ENCODE measurements around the gene DNAH7. TPM values are rescaled to one million over a fixed set of nuclear protein-coding genes. Genes with fewer than 3 reads are reported as not detected.

DNAH7 gene
- total and polyA plus RNA-seq, 2 experiments from 2014 or later = 0.35 to 1.1 TPM

DNA sequence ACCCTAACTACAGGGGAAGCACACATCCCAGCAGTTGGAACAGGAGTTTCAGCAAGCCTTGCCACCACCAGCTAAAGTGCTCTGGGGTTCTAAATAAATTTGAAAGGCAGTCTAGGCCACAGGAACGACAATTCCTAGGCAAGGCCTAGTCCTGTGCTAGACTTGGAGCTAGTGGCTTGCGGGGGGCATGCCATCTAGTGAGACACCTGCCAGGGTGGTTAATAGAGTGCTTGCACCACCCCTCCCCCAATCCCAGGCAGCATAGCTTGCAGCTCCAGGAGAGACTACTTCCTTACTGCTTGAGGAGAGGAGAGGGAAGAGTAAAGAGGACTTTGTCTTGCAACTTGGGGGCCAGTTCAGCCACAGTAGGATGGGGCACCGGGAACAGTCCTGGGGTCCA, 309.8 kb downstream of the DNAH7 start:
- Histone ChIP-seq H3K36me3 (ENCODE audit: insufficient read depth) (no peaks in the 10 kb centered on the region), H2AFZ (no peak overlapping the region), H3F3A (replicated peaks; ENCODE audit: low read depth) (no peaks in the 10 kb centered on the region), H3K27ac (ENCODE audit: low read depth) (no peak overlapping the region), H3K27me3 (ENCODE audit: insufficient read depth) (no peaks in the 10 kb centered on the region), H3K79me2 (replicated peaks; ENCODE audit: insufficient read depth) (no peaks in the 10 kb centered on the region), H3K4me2 (no peak overlapping the region), H3K4me3 (no peak overlapping the region), H3K4me1 (ENCODE audit: insufficient read depth) (peaks cover 6% of the 10 kb centered on the region), H4K20me1 (replicated peaks; ENCODE audit: insufficient read depth) (no peaks in the 10 kb centered on the region), H3K9me2 (ENCODE audit: insufficient read depth) (no peaks in the 10 kb centered on the region)
- Mint-ChIP-seq H3K9me3 (peaks cover 3% of the 10 kb centered on the region; the same call in 1 of the 3 replicates), H3K27me3 (ENCODE audit: insufficient read depth, low read depth, poor library complexity) (peaks cover 1% of the 10 kb centered on the region), H3K36me3 (ENCODE audit: low read depth) (no peaks in the 10 kb centered on the region; the same call in 1 of the 3 replicates), H3K4me3 (no peak overlapping the region), H3K4me1 (peaks cover 14% of the 10 kb centered on the region; the same call in 2 of the 3 replicates), H3K27ac (no peak overlapping the region)
- ATAC-seq = peak; percentile 53; the same call in 2 of the 3 replicates
- DNase-seq (ENCODE audit: low spot score) = no peak
- no peak for TF ChIP-seq JUNB (IDR thresholded peaks at IDR 0.05; ENCODE audit: unreplicated experiment)
- TF ChIP-seq, protein P1, sequence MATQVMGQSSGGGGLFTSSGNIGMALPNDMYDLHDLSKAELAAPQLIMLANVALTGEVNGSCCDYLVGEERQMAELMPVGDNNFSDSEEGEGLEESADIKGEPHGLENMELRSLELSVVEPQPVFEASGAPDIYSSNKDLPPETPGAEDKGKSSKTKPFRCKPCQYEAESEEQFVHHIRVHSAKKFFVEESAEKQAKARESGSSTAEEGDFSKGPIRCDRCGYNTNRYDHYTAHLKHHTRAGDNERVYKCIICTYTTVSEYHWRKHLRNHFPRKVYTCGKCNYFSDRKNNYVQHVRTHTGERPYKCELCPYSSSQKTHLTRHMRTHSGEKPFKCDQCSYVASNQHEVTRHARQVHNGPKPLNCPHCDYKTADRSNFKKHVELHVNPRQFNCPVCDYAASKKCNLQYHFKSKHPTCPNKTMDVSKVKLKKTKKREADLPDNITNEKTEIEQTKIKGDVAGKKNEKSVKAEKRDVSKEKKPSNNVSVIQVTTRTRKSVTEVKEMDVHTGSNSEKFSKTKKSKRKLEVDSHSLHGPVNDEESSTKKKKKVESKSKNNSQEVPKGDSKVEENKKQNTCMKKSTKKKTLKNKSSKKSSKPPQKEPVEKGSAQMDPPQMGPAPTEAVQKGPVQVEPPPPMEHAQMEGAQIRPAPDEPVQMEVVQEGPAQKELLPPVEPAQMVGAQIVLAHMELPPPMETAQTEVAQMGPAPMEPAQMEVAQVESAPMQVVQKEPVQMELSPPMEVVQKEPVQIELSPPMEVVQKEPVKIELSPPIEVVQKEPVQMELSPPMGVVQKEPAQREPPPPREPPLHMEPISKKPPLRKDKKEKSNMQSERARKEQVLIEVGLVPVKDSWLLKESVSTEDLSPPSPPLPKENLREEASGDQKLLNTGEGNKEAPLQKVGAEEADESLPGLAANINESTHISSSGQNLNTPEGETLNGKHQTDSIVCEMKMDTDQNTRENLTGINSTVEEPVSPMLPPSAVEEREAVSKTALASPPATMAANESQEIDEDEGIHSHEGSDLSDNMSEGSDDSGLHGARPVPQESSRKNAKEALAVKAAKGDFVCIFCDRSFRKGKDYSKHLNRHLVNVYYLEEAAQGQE (IDR thresholded peaks at IDR 0.05; ENCODE audit: unreplicated experiment) = no peak
- no peak for TF ChIP-seq POLR2AphosphoS5 (IDR thresholded peaks at IDR 0.05; ENCODE audit: low read depth)
- TF ChIP-seq STAT1 (IDR thresholded peaks at IDR 0.05; ENCODE audit: unreplicated experiment) = no peak
- TF ChIP-seq ZNF114 (CRISPR knock-in tag; IDR thresholded peaks at IDR 0.05) = no peak
- TF ChIP-seq, protein P2, sequence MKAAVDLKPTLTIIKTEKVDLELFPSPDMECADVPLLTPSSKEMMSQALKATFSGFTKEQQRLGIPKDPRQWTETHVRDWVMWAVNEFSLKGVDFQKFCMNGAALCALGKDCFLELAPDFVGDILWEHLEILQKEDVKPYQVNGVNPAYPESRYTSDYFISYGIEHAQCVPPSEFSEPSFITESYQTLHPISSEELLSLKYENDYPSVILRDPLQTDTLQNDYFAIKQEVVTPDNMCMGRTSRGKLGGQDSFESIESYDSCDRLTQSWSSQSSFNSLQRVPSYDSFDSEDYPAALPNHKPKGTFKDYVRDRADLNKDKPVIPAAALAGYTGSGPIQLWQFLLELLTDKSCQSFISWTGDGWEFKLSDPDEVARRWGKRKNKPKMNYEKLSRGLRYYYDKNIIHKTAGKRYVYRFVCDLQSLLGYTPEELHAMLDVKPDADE (IDR thresholded peaks at IDR 0.05) = no peak
- TF ChIP-seq, protein P3, sequence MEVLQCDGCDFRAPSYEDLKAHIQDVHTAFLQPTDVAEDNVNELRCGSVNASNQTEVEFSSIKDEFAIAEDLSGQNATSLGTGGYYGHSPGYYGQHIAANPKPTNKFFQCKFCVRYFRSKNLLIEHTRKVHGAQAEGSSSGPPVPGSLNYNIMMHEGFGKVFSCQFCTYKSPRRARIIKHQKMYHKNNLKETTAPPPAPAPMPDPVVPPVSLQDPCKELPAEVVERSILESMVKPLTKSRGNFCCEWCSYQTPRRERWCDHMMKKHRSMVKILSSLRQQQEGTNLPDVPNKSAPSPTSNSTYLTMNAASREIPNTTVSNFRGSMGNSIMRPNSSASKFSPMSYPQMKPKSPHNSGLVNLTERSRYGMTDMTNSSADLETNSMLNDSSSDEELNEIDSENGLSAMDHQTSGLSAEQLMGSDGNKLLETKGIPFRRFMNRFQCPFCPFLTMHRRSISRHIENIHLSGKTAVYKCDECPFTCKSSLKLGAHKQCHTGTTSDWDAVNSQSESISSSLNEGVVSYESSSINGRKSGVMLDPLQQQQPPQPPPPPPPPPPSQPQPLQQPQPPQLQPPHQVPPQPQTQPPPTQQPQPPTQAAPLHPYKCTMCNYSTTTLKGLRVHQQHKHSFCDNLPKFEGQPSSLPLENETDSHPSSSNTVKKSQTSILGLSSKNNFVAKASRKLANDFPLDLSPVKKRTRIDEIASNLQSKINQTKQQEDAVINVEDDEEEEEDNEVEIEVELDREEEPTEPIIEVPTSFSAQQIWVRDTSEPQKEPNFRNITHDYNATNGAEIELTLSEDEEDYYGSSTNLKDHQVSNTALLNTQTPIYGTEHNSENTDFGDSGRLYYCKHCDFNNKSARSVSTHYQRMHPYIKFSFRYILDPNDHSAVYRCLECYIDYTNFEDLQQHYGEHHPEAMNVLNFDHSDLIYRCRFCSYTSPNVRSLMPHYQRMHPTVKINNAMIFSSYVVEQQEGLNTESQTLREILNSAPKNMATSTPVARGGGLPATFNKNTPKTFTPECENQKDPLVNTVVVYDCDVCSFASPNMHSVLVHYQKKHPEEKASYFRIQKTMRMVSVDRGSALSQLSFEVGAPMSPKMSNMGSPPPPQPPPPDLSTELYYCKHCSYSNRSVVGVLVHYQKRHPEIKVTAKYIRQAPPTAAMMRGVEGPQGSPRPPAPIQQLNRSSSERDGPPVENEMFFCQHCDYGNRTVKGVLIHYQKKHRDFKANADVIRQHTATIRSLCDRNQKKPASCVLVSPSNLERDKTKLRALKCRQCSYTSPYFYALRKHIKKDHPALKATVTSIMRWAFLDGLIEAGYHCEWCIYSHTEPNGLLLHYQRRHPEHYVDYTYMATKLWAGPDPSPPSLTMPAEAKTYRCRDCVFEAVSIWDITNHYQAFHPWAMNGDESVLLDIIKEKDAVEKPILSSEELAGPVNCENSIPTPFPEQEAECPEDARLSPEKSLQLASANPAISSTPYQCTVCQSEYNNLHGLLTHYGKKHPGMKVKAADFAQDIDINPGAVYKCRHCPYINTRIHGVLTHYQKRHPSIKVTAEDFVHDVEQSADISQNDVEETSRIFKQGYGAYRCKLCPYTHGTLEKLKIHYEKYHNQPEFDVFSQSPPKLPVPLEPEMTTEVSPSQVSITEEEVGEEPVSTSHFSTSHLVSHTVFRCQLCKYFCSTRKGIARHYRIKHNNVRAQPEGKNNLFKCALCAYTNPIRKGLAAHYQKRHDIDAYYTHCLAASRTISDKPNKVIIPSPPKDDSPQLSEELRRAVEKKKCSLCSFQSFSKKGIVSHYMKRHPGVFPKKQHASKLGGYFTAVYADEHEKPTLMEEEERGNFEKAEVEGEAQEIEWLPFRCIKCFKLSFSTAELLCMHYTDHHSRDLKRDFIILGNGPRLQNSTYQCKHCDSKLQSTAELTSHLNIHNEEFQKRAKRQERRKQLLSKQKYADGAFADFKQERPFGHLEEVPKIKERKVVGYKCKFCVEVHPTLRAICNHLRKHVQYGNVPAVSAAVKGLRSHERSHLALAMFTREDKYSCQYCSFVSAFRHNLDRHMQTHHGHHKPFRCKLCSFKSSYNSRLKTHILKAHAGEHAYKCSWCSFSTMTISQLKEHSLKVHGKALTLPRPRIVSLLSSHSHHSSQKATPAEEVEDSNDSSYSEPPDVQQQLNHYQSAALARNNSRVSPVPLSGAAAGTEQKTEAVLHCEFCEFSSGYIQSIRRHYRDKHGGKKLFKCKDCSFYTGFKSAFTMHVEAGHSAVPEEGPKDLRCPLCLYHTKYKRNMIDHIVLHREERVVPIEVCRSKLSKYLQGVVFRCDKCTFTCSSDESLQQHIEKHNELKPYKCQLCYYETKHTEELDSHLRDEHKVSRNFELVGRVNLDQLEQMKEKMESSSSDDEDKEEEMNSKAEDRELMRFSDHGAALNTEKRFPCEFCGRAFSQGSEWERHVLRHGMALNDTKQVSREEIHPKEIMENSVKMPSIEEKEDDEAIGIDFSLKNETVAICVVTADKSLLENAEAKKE (CRISPR knock-in tag; IDR thresholded peaks at IDR 0.05) = no peak
- TF ChIP-seq EZH2phosphoT487 (IDR thresholded peaks at IDR 0.05; ENCODE audit: unreplicated experiment) = no peak
- no peak for TF ChIP-seq NANOG (IDR thresholded peaks at IDR 0.05; ENCODE audit: borderline replicate concordance)
- no peak for TF ChIP-seq CREB1 (CRISPR knock-in tag; IDR thresholded peaks at IDR 0.05; ENCODE audit: low read depth)
- no peak for TF ChIP-seq ZNF331 (CRISPR knock-in tag; IDR thresholded peaks at IDR 0.05; ENCODE audit: low read depth)
- TF ChIP-seq, protein P4, sequence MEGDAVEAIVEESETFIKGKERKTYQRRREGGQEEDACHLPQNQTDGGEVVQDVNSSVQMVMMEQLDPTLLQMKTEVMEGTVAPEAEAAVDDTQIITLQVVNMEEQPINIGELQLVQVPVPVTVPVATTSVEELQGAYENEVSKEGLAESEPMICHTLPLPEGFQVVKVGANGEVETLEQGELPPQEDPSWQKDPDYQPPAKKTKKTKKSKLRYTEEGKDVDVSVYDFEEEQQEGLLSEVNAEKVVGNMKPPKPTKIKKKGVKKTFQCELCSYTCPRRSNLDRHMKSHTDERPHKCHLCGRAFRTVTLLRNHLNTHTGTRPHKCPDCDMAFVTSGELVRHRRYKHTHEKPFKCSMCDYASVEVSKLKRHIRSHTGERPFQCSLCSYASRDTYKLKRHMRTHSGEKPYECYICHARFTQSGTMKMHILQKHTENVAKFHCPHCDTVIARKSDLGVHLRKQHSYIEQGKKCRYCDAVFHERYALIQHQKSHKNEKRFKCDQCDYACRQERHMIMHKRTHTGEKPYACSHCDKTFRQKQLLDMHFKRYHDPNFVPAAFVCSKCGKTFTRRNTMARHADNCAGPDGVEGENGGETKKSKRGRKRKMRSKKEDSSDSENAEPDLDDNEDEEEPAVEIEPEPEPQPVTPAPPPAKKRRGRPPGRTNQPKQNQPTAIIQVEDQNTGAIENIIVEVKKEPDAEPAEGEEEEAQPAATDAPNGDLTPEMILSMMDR (conservative IDR thresholded peaks at IDR 0.05; ENCODE audit: low read depth in 2 of 2) = no peak
- TF ChIP-seq EZH2 (IDR thresholded peaks at IDR 0.05; ENCODE audit: low read depth, unreplicated experiment) = no peak
